Measurements from ENCODE around the gene ZNF217.

GRCh38 chr20:53598140-53599043 lies 4.8 kb upstream of the ZNF217 start:
- no peak for TF ChIP-seq POLR2A (IDR thresholded peaks at IDR 0.05; ENCODE audit: low read depth, low read length)
- no peak for TF ChIP-seq EZH2 (IDR thresholded peaks at IDR 0.05; ENCODE audit: borderline replicate concordance, low read depth, low read length, severe bottlenecking)
- TF ChIP-seq POLR2AphosphoS5 (IDR thresholded peaks at IDR 0.05; ENCODE audit: insufficient read depth, low read depth, low read length), result no peak
- no peak for TF ChIP-seq MAX (IDR thresholded peaks at IDR 0.05; ENCODE audit: insufficient read depth, insufficient read length)
- no peak for TF ChIP-seq CTCF (IDR thresholded peaks at IDR 0.05; ENCODE audit: extremely low read depth in 1 of 2, insufficient read depth in 1 of 2, low read depth in 1 of 2, low read length in 2 of 2)
- no peak for TF ChIP-seq JUN (IDR thresholded peaks at IDR 0.05; ENCODE audit: borderline replicate concordance, insufficient read depth, insufficient read length, low read depth)
- no peak for TF ChIP-seq FOS (IDR thresholded peaks at IDR 0.05; ENCODE audit: borderline replicate concordance, insufficient read depth, low read length)
- no peak for TF ChIP-seq MYC (IDR thresholded peaks at IDR 0.05; ENCODE audit: low read depth, low read length)
- no peak for TF ChIP-seq GATA2 (IDR thresholded peaks at IDR 0.05; ENCODE audit: insufficient read depth, insufficient read length, low read depth, low read length)

Measured in endothelial cell of umbilical vein (primary cell).